ENCODE data around the gene UNC80.

- TF ChIP-seq CTCF (IDR thresholded peaks at IDR 0.05) (no peak), POLR2A (IDR thresholded peaks at IDR 0.05) (no peak)
These were observed 227.0 kb downstream of the UNC80 start for GRCh38 chr2:209998596-209998995.

All from lower leg skin (tissue), 3 donors.